HG03460 (cell line): ENCODE results near the gene SPATA13.

Source experiments
- ATAC-seq: cut with Tn5 transposase; IDR thresholded peaks from one replicate; pipeline ENCODE4 v1.9.1; 2021; ENCODE audit not compliant: unreplicated experiment

SPATA13 gene

GRCh38 chr13:24141333-24141910 lies 19.1 kb upstream of the SPATA13 start:
- no peak for ATAC-seq

- ATAC-seq, result no peak
These were observed 18.1 kb upstream of the SPATA13 start for GRCh38 chr13:24142453-24142852.

- no peak for ATAC-seq
These were observed 17.6 kb upstream of the SPATA13 start for GRCh38 chr13:24142886-24143285.

- no peak for ATAC-seq
These were observed 15.3 kb upstream of the SPATA13 start for GRCh38 chr13:24145240-24145639.

GRCh38 chr13:24145674-24146073 lies 14.8 kb upstream of the SPATA13 start:
- ATAC-seq, result no peak

GRCh38 chr13:24146961-24147569 lies 13.5 kb upstream of the SPATA13 start:
- no peak for ATAC-seq

GRCh38 chr13:24147570-24147963 lies 13.0 kb upstream of the SPATA13 start:
- peak; percentile 97 for ATAC-seq

GRCh38 chr13:24148414-24149235 lies 11.9 kb upstream of the SPATA13 start:
- no peak for ATAC-seq

GRCh38 chr13:24149246-24150032 lies 11.1 kb upstream of the SPATA13 start:
- no peak for ATAC-seq

GRCh38 chr13:24150572-24150971 lies 9.9 kb upstream of the SPATA13 start:
- no peak for ATAC-seq

GRCh38 chr13:24151864-24152263 lies 8.7 kb upstream of the SPATA13 start:
- no peak for ATAC-seq

- no peak for ATAC-seq
These were observed 8.0 kb upstream of the SPATA13 start for GRCh38 chr13:24152292-24153214.

GRCh38 chr13:24153347-24153746 lies 7.2 kb upstream of the SPATA13 start:
- ATAC-seq, result no peak

- no peak for ATAC-seq
These were observed 6.4 kb upstream of the SPATA13 start for GRCh38 chr13:24153979-24154701.

- no peak for ATAC-seq
These were observed 1.2 kb upstream of the SPATA13 start for GRCh38 chr13:24159357-24159756.

- ATAC-seq, result peak; percentile 38
These were observed 673 bp downstream of the SPATA13 start for GRCh38 chr13:24161010-24161775.

- no peak for ATAC-seq
These were observed 1.5 kb downstream of the SPATA13 start for GRCh38 chr13:24161980-24162525.

GRCh38 chr13:24162604-24163003 lies 2.1 kb downstream of the SPATA13 start:
- ATAC-seq, result no peak

GRCh38 chr13:24165746-24166145 lies 5.2 kb downstream of the SPATA13 start:
- no peak for ATAC-seq
